ENCODE results near the gene ADAMTS3. TPM values are rescaled to one million over a fixed set of nuclear protein-coding genes. Genes with fewer than 3 reads are reported as not detected.

ADAMTS3 gene
- total and polyA plus RNA-seq, 2 donors (not counting 1 experiment from before 2014, with no cell fraction given) = not detected

- Histone ChIP-seq H3K27ac (ENCODE audit: low read length in 2 of 2) (no peak overlapping the region), H3K4me3 (ENCODE audit: control extremely low read depth in 1 of 5, extremely low read depth in 1 of 5, insufficient read depth in 1 of 5, low read depth in 2 of 5, low read length in 4 of 5) (no peak overlapping the region), H3K9me3 (ENCODE audit: control extremely low read depth in 1 of 3, control insufficient read depth in 2 of 3, insufficient read depth in 1 of 3, low read length in 2 of 3) (no peaks in the 10 kb centered on the region), H3K79me2 (ENCODE audit: control insufficient read depth, insufficient read depth, low read length) (no peaks in the 10 kb centered on the region), H4K20me1 (ENCODE audit: control insufficient read depth, insufficient read depth, low read length, poor library complexity, severe bottlenecking) (no peaks in the 10 kb centered on the region), H3K4me1 (ENCODE audit: control insufficient read depth in 2 of 2, insufficient read depth in 2 of 2, low read length in 2 of 2) (no peaks in the 10 kb centered on the region), H3K27me3 (replicated peaks in 1 of 4; ENCODE audit: control extremely low read depth in 1 of 4, control insufficient read depth in 3 of 4, insufficient read depth in 4 of 4, low read length in 3 of 4) (no peaks in the 10 kb centered on the region), H3K36me3 (replicated peaks in 1 of 2; ENCODE audit: control extremely low read depth in 1 of 2, control insufficient read depth in 1 of 2, extremely low read depth in 1 of 2, insufficient read depth in 2 of 2, low read length in 1 of 2) (no peaks in the 10 kb centered on the region), H3K9ac (ENCODE audit: low read length) (no peak overlapping the region), H2AFZ (ENCODE audit: insufficient read depth, low read depth, low read length, poor library complexity, severe bottlenecking) (no peak overlapping the region), H3K4me2 (replicated peaks; ENCODE audit: low read depth, low read length, poor library complexity, severe bottlenecking) (no peak overlapping the region)
- POLR2A ChIA-PET = no interaction called here
- DNase-seq (no peak), ATAC-seq (ENCODE audit: low read depth) (no peak)
- Mint-ChIP-seq H3K27me3 (no peaks in the 10 kb centered on the region), H3K9me3 (ENCODE audit: insufficient read depth) (peaks cover 3% of the 10 kb centered on the region), H3K4me1 (no peaks in the 10 kb centered on the region), H3K4me3 (no peak overlapping the region), H3K27ac (no peak overlapping the region)
- no peak for TF ChIP-seq EZH2 (IDR thresholded peaks at IDR 0.05; ENCODE audit: borderline replicate concordance, insufficient read depth, low read depth, low read length, poor library complexity, severe bottlenecking)
- no peak for TF ChIP-seq CTCF (IDR thresholded peaks at IDR 0.05)
- 81% methylated on average over 2 of the region's 2 CpGs for WGBS (ENCODE audit: insufficient coverage)
- intact Hi-C loops (cut with micrococcal nuclease) = no loop called here
- CTCF ChIA-PET = interaction anchor here (0.6 kb wide), 1 partner anchor 224 kb away, joined by 3 read pairs; no protein-coding TSS in a partner anchor
These were observed 55.8 kb downstream of the ADAMTS3 start for GRCh38 chr4:72513227-72513626.

- ChIA-PET POLR2A (no interaction called here), CTCF (no interaction called here)
- Histone ChIP-seq H3K36me3 (replicated peaks in 1 of 2; ENCODE audit: control extremely low read depth in 1 of 2, control insufficient read depth in 1 of 2, extremely low read depth in 1 of 2, insufficient read depth in 2 of 2, low read length in 1 of 2) (no peaks in the 10 kb centered on the region), H3K9ac (ENCODE audit: low read length) (no peak overlapping the region), H3K27me3 (replicated peaks in 1 of 4; ENCODE audit: control extremely low read depth in 1 of 4, control insufficient read depth in 3 of 4, insufficient read depth in 4 of 4, low read length in 3 of 4) (no peaks in the 10 kb centered on the region), H3K4me2 (replicated peaks; ENCODE audit: low read depth, low read length, poor library complexity, severe bottlenecking) (no peak overlapping the region), H4K20me1 (ENCODE audit: control insufficient read depth, insufficient read depth, low read length, poor library complexity, severe bottlenecking) (no peaks in the 10 kb centered on the region), H2AFZ (ENCODE audit: insufficient read depth, low read depth, low read length, poor library complexity, severe bottlenecking) (no peak overlapping the region), H3K4me1 (ENCODE audit: control insufficient read depth in 2 of 2, insufficient read depth in 2 of 2, low read length in 2 of 2) (no peaks in the 10 kb centered on the region), H3K4me3 (ENCODE audit: control extremely low read depth in 1 of 5, extremely low read depth in 1 of 5, insufficient read depth in 1 of 5, low read depth in 2 of 5, low read length in 4 of 5) (no peak overlapping the region), H3K79me2 (ENCODE audit: control insufficient read depth, insufficient read depth, low read length) (no peaks in the 10 kb centered on the region), H3K9me3 (ENCODE audit: control extremely low read depth in 1 of 3, control insufficient read depth in 2 of 3, insufficient read depth in 1 of 3, low read length in 2 of 3) (peaks cover 0 to 5% (median 0%) of the 10 kb centered on the region in 3 donors), H3K27ac (ENCODE audit: low read length in 2 of 2) (no peak overlapping the region)
- TF ChIP-seq CTCF (IDR thresholded peaks at IDR 0.05) (no peak), EZH2 (IDR thresholded peaks at IDR 0.05; ENCODE audit: borderline replicate concordance, insufficient read depth, low read depth, low read length, poor library complexity, severe bottlenecking) (no peak)
- DNase-seq (no peak), ATAC-seq (ENCODE audit: low read depth) (no peak)
- no peak overlapping the region for H3K4me3 Mint-ChIP-seq
- no peak overlapping the region for H3K27ac Mint-ChIP-seq
- H3K27me3 Mint-ChIP-seq = peaks cover 3% of the 10 kb centered on the region
- WGBS (ENCODE audit: insufficient coverage) = no CpG with 5 or more reads among the region's 1 CpG
- H3K4me1 Mint-ChIP-seq = no peaks in the 10 kb centered on the region
- intact Hi-C loops (cut with micrococcal nuclease) = no loop called here
- H3K9me3 Mint-ChIP-seq (ENCODE audit: insufficient read depth) = peaks cover 3% of the 10 kb centered on the region
These were observed 61.1 kb downstream of the ADAMTS3 start for GRCh38 chr4:72507860-72508419.
